ENCODE results near the gene ASGR2. TPM values are rescaled to one million over a fixed set of nuclear protein-coding genes. Genes with fewer than 3 reads are reported as not detected.
A peak's percentile ranks its signal among the peaks of the same experiment; 100 is the strongest.

Gene ASGR2
- total and polyA plus RNA-seq, 7 experiments from 2014 or later = 0.27 to 15.0 (median 1.9) TPM; not detected in 4

GRCh38 chr17:7081341-7082062 lies 33.1 kb downstream of the ASGR2 start:
- Histone ChIP-seq H3K36me3 (ENCODE audit: control insufficient read depth in 2 of 3, insufficient read depth in 3 of 3, low read length in 3 of 3) (no peaks in the 10 kb centered on the region), H3K4me3 (ENCODE audit: low read length) (no peak overlapping the region), H3K27ac (ENCODE audit: low read depth, low read length) (no peak overlapping the region), H3K4me1 (ENCODE audit: control insufficient read depth in 2 of 2, insufficient read depth in 2 of 2, low read length in 2 of 2) (peaks cover 5 to 10% of the 10 kb centered on the region in 2 donors), H3K27me3 (ENCODE audit: control insufficient read depth in 2 of 2, insufficient read depth in 2 of 2, low read length in 2 of 2) (no peaks in the 10 kb centered on the region), H3K9me3 (ENCODE audit: control insufficient read depth in 2 of 3, low read length in 3 of 3) (no peaks in the 10 kb centered on the region)
- ChIA-PET CTCF (interaction anchor here (0.7 kb wide), 1 partner anchor 51 kb away, joined by 3 read pairs; no protein-coding TSS in a partner anchor), POLR2A (interaction anchor here (0.6 kb wide), 1 partner anchor 79 kb away, joined by 3 read pairs; no protein-coding TSS in a partner anchor)
- peaks cover 0 to 4% (median 0%) of the 10 kb centered on the region in 11 donors for H3K9me3 Mint-ChIP-seq
- no peaks in the 10 kb centered on the region for H3K36me3 Mint-ChIP-seq
- peaks cover 6 to 29% (median 8%) of the 10 kb centered on the region in 5 donors for H3K27me3 Mint-ChIP-seq
- H3K4me1 Mint-ChIP-seq = peaks cover 10 to 36% (median 30%) of the 10 kb centered on the region in 7 donors
- peak; percentile 90 for ATAC-seq
- no peak overlapping the region for H3K27ac Mint-ChIP-seq
- no peak for DNase-seq
- peak overlapping the region in 2 of 10 donors; percentile 38 to 44 for H3K4me3 Mint-ChIP-seq
- intact Hi-C loops (cut with micrococcal nuclease) = no loop called here

- H3K9me3 Mint-ChIP-seq = peaks cover 0 to 2% (median 0%) of the 10 kb centered on the region in 11 donors
- peaks cover 10 to 36% (median 30%) of the 10 kb centered on the region in 7 donors for H3K4me1 Mint-ChIP-seq
- Histone ChIP-seq H3K27me3 (ENCODE audit: control insufficient read depth in 2 of 2, insufficient read depth in 2 of 2, low read length in 2 of 2) (no peaks in the 10 kb centered on the region), H3K4me1 (ENCODE audit: control insufficient read depth in 2 of 2, insufficient read depth in 2 of 2, low read length in 2 of 2) (peaks cover 5 to 10% of the 10 kb centered on the region in 2 donors), H3K27ac (ENCODE audit: low read depth, low read length) (no peak overlapping the region), H3K36me3 (ENCODE audit: control insufficient read depth in 2 of 3, insufficient read depth in 3 of 3, low read length in 3 of 3) (no peaks in the 10 kb centered on the region), H3K9me3 (ENCODE audit: control insufficient read depth in 2 of 3, low read length in 3 of 3) (no peaks in the 10 kb centered on the region), H3K4me3 (ENCODE audit: low read length) (no peak overlapping the region)
- H3K36me3 Mint-ChIP-seq = no peaks in the 10 kb centered on the region
- POLR2A ChIA-PET = no interaction called here
- H3K27ac Mint-ChIP-seq = no peak overlapping the region
- CTCF ChIA-PET = no interaction called here
- no peak for DNase-seq
- intact Hi-C loops (cut with micrococcal nuclease) = no loop called here
- H3K4me3 Mint-ChIP-seq = no peak overlapping the region
- ATAC-seq = no peak
- H3K27me3 Mint-ChIP-seq = peaks cover 0 to 26% (median 6%) of the 10 kb centered on the region in 5 donors
Observed at GRCh38 chr17:7080456-7081041, 34.1 kb downstream of the ASGR2 start.

GRCh38 chr17:7079581-7080455 lies 34.8 kb downstream of the ASGR2 start, which contains the start of gene CLEC10A:
TSS of gene CLEC10A (minus strand) at chr17:7080251. CDS start at chr17:7078812, 1,439 bp downstream.
- H3K27me3 Mint-ChIP-seq = peaks cover 0 to 26% (median 6%) of the 10 kb centered on the region in 5 donors
- ATAC-seq = peak; percentile 38
- Histone ChIP-seq H3K27me3 (ENCODE audit: control insufficient read depth in 2 of 2, insufficient read depth in 2 of 2, low read length in 2 of 2) (no peaks in the 10 kb centered on the region), H3K9me3 (ENCODE audit: control insufficient read depth in 2 of 3, low read length in 3 of 3) (no peaks in the 10 kb centered on the region), H3K4me3 (ENCODE audit: low read length) (no peak within 1 kb of the TSS), H3K4me1 (ENCODE audit: control insufficient read depth in 2 of 2, insufficient read depth in 2 of 2, low read length in 2 of 2) (peaks cover 5 to 10% of the 10 kb centered on the region in 2 donors), H3K27ac (ENCODE audit: low read depth, low read length) (no peak within 1 kb of the TSS), H3K36me3 (ENCODE audit: control insufficient read depth in 2 of 3, insufficient read depth in 3 of 3, low read length in 3 of 3) (no peaks in the 10 kb centered on the region)
- H3K4me1 Mint-ChIP-seq = peaks cover 10 to 36% (median 30%) of the 10 kb centered on the region in 7 donors
- intact Hi-C loops (cut with micrococcal nuclease) = no loop called here
- no peaks in the 10 kb centered on the region for H3K36me3 Mint-ChIP-seq
- ChIA-PET CTCF (no interaction called here), POLR2A (no interaction called here)
- H3K9me3 Mint-ChIP-seq = peaks cover 0 to 2% (median 0%) of the 10 kb centered on the region in 11 donors
- H3K4me3 Mint-ChIP-seq = no peak within 1 kb of the TSS
- H3K27ac Mint-ChIP-seq = no peak within 1 kb of the TSS
- DNase-seq = no peak

GRCh38 chr17:7078711-7079110 lies 35.9 kb downstream of the ASGR2 start:
- no peak overlapping the region for H3K4me3 ChIP-seq (ENCODE audit: low read length)
- POLR2A ChIA-PET = no interaction called here
- intact Hi-C loops (cut with micrococcal nuclease) = no loop called here
- CTCF ChIA-PET = no interaction called here
- H3K27me3 ChIP-seq (ENCODE audit: control insufficient read depth in 2 of 2, insufficient read depth in 2 of 2, low read length in 2 of 2) = no peaks in the 10 kb centered on the region
- no peaks in the 10 kb centered on the region for H3K36me3 ChIP-seq (ENCODE audit: control insufficient read depth in 2 of 3, insufficient read depth in 3 of 3, low read length in 3 of 3)
- Mint-ChIP-seq H3K4me1 (peaks cover 5 to 26% (median 22%) of the 10 kb centered on the region in 7 donors), H3K36me3 (no peaks in the 10 kb centered on the region), H3K27ac (peak overlapping the region in 1 of 9 donors; percentile 18), H3K4me3 (peak overlapping the region in 1 of 10 donors; percentile 16), H3K9me3 (peaks cover 0 to 2% (median 0%) of the 10 kb centered on the region in 11 donors), H3K27me3 (peaks cover 0 to 17% (median 5%) of the 10 kb centered on the region in 5 donors)
- no peaks in the 10 kb centered on the region for H3K9me3 ChIP-seq (ENCODE audit: control insufficient read depth in 2 of 3, low read length in 3 of 3)
- H3K27ac ChIP-seq (ENCODE audit: low read depth, low read length) = no peak overlapping the region
- peaks cover 5 to 10% of the 10 kb centered on the region in 2 donors for H3K4me1 ChIP-seq (ENCODE audit: control insufficient read depth in 2 of 2, insufficient read depth in 2 of 2, low read length in 2 of 2)
- no peak for DNase-seq
- no peak for ATAC-seq

GRCh38 chr17:7077911-7078546 lies 36.6 kb downstream of the ASGR2 start:
- DNase-seq (no peak), ATAC-seq (no peak)
- H3K36me3 Mint-ChIP-seq = no peaks in the 10 kb centered on the region
- intact Hi-C loops (cut with micrococcal nuclease) = no loop called here
- H3K27me3 ChIP-seq (ENCODE audit: control insufficient read depth in 2 of 2, insufficient read depth in 2 of 2, low read length in 2 of 2) = no peaks in the 10 kb centered on the region
- H3K27ac ChIP-seq (ENCODE audit: low read depth, low read length) = no peak overlapping the region
- H3K27me3 Mint-ChIP-seq = peaks cover 0 to 15% (median 0%) of the 10 kb centered on the region in 5 donors
- ChIA-PET CTCF (no interaction called here), POLR2A (no interaction called here)
- H3K9me3 Mint-ChIP-seq = peaks cover 0 to 2% (median 0%) of the 10 kb centered on the region in 11 donors
- H3K36me3 ChIP-seq (ENCODE audit: control insufficient read depth in 2 of 3, insufficient read depth in 3 of 3, low read length in 3 of 3) = no peaks in the 10 kb centered on the region
- peaks cover 5 to 22% (median 18%) of the 10 kb centered on the region in 7 donors for H3K4me1 Mint-ChIP-seq
- no peak overlapping the region for H3K4me3 Mint-ChIP-seq
- peaks cover 5 to 10% of the 10 kb centered on the region in 2 donors for H3K4me1 ChIP-seq (ENCODE audit: control insufficient read depth in 2 of 2, insufficient read depth in 2 of 2, low read length in 2 of 2)
- no peak overlapping the region for H3K4me3 ChIP-seq (ENCODE audit: low read length)
- peak overlapping the region in 1 of 9 donors; percentile 43 for H3K27ac Mint-ChIP-seq
- H3K9me3 ChIP-seq (ENCODE audit: control insufficient read depth in 2 of 3, low read length in 3 of 3) = no peaks in the 10 kb centered on the region

- no peak overlapping the region for H3K4me3 Mint-ChIP-seq
- no peak for ATAC-seq
- H3K9me3 Mint-ChIP-seq = no peaks in the 10 kb centered on the region
- peaks cover 0 to 6% (median 0%) of the 10 kb centered on the region in 7 donors for H3K4me1 Mint-ChIP-seq
- intact Hi-C loops (cut with micrococcal nuclease) = no loop called here
- Histone ChIP-seq H3K4me1 (ENCODE audit: control insufficient read depth in 2 of 2, insufficient read depth in 2 of 2, low read length in 2 of 2) (no peaks in the 10 kb centered on the region), H3K27me3 (ENCODE audit: control insufficient read depth in 2 of 2, insufficient read depth in 2 of 2, low read length in 2 of 2) (no peaks in the 10 kb centered on the region), H3K36me3 (ENCODE audit: control insufficient read depth in 2 of 3, insufficient read depth in 3 of 3, low read length in 3 of 3) (no peaks in the 10 kb centered on the region), H3K27ac (ENCODE audit: low read depth, low read length) (no peak overlapping the region), H3K9me3 (ENCODE audit: control insufficient read depth in 2 of 3, low read length in 3 of 3) (no peaks in the 10 kb centered on the region), H3K4me3 (ENCODE audit: low read length) (no peak overlapping the region)
- DNase-seq = no peak
- CTCF ChIA-PET = interaction anchor here (1.2 kb wide), 1 partner anchor 62 kb away, joined by 3 read pairs; no protein-coding TSS in a partner anchor
- POLR2A ChIA-PET = no interaction called here
- H3K27ac Mint-ChIP-seq = no peak overlapping the region
- H3K27me3 Mint-ChIP-seq = peaks cover 0 to 15% (median 0%) of the 10 kb centered on the region in 5 donors
- no peaks in the 10 kb centered on the region for H3K36me3 Mint-ChIP-seq
Observed at GRCh38 chr17:7074931-7075330, 39.7 kb downstream of the ASGR2 start.

Data from naive thymus-derived CD4-positive, alpha-beta T cell (primary cell).